A204.1 (cell line): ENCODE results near the gene PIM3.
"Not testable (repeated sequence)": the region's sequence is repeated elsewhere in the genome, so short reads cannot be mapped to it uniquely, and the experiment has no call there.

Experiments
- FAIRE-seq: peaks from 2 replicates; lab custom pipeline; 2012; peaks lifted over from hg19 to GRCh38; lab: Jason Lieb, UNC

PIM3 gene

GRCh38 chr22:49968313-49968830 is 7.8 kb downstream of the PIM3 start:
- FAIRE-seq = no peak

- FAIRE-seq = no peak
Observed at GRCh38 chr22:49968831-49969661, 8.5 kb downstream of the PIM3 start.

- FAIRE-seq = no peak
Observed at GRCh38 chr22:49969751-49970527, 9.4 kb downstream of the PIM3 start.

- no peak for FAIRE-seq
Observed at GRCh38 chr22:49970528-49971231, 10.1 kb downstream of the PIM3 start.

GRCh38 chr22:49971232-49972162 is 10.9 kb downstream of the PIM3 start:
- FAIRE-seq = no peak

- no peak for FAIRE-seq
Observed at GRCh38 chr22:49972163-49973017, 11.8 kb downstream of the PIM3 start.

GRCh38 chr22:49973018-49973961 is 12.7 kb downstream of the PIM3 start:
- no peak for FAIRE-seq

- FAIRE-seq = no peak
Observed at GRCh38 chr22:49975543-49976389, 15.2 kb downstream of the PIM3 start.

GRCh38 chr22:49976439-49977175 is 16.0 kb downstream of the PIM3 start:
- FAIRE-seq = no peak

GRCh38 chr22:49977578-49977977 is 17.0 kb downstream of the PIM3 start:
- no peak for FAIRE-seq

GRCh38 chr22:49979587-49980264 is 19.2 kb downstream of the PIM3 start:
- peak; percentile 14 for FAIRE-seq

GRCh38 chr22:49981799-49982198 is 21.2 kb downstream of the PIM3 start:
- FAIRE-seq = not testable (repeated sequence)

GRCh38 chr22:49983148-49984042 is 22.8 kb downstream of the PIM3 start:
- no peak for FAIRE-seq

GRCh38 chr22:49986325-49986724 is 25.8 kb downstream of the PIM3 start:
- no peak for FAIRE-seq

GRCh38 chr22:49989826-49990225 is 29.3 kb downstream of the PIM3 start:
- FAIRE-seq = not testable (repeated sequence)

- no peak for FAIRE-seq
Observed at GRCh38 chr22:49991167-49991566, 30.6 kb downstream of the PIM3 start.
